CD4-positive, alpha-beta T cell (primary cell): ENCODE data around the gene BRIX1. TPM values are rescaled to one million over a fixed set of nuclear protein-coding genes. Genes with fewer than 3 reads are reported as not detected.
A peak's percentile ranks its signal among the peaks of the same experiment; 100 is the strongest.

Experiments
- ATAC-seq: fragments of 200-7000 bp; cut with Tn5 transposase; one replicate; pipeline ENCODE4 v1.10.0; 2022; ENCODE audit warnings: mild to moderate bottlenecking; ENCODE audit not compliant: poor library complexity
- CTCF ChIA-PET: fragments of 350-600 bp; sonication (Branson Sonifier 250); formaldehyde crosslinking; loops from one replicate; lab custom pipeline; 2021; ENCODE audit warnings: antibody characterized with exemption, inconsistent platforms; lab: Charles Lee
- POLR2A ChIA-PET: fragments of 350-600 bp; sonication (Branson Sonifier 250); formaldehyde crosslinking; loops from one replicate; lab custom pipeline; 2021; ENCODE audit warnings: antibody characterized with exemption, inconsistent platforms; lab: Charles Lee
- DNase-seq, 14 experiments: peaks; one replicate each; pipeline ENCODE4 v3.0.0-alpha.2; 2013 to 2020; ENCODE audit warnings: mixed read lengths in 2 of 14
- H3K27ac ChIP-seq, 2 donors: one replicate each; pipeline versions ENCODE4 v1.5.1 to v1.7.0; 2013; ENCODE audit warnings: low read length in 2 of 2, low read depth in 1 of 2, mild to moderate bottlenecking in 1 of 2
- H3K27me3 ChIP-seq, 2 experiments: 1 replicate in 1 of 2; 2 replicates in 1 of 2; pipeline versions ENCODE4 v1.6.1 to v1.7.0; 2013; ENCODE audit warnings: low read length in 2 of 2, control low read depth in 1 of 2, mild to moderate bottlenecking in 1 of 2, moderate library complexity in 1 of 2; ENCODE audit not compliant: insufficient read depth in 2 of 2, control insufficient read depth in 1 of 2
- H3K36me3 ChIP-seq: one replicate; pipeline ENCODE4 v1.6.1; 2013; ENCODE audit warnings: low read length, control low read depth; ENCODE audit not compliant: insufficient read depth
- H3K4me1 ChIP-seq: one replicate; pipeline ENCODE4 v1.6.1; 2013; ENCODE audit warnings: low read length, control low read depth; ENCODE audit not compliant: insufficient read depth
- H3K4me3 ChIP-seq: one replicate; pipeline ENCODE4 v1.5.1; 2013; ENCODE audit warnings: mild to moderate bottlenecking, low read length, moderate library complexity
- H3K9me3 ChIP-seq, 2 experiments: 1 replicate in 1 of 2; 2 replicates in 1 of 2; pipeline versions ENCODE4 v1.6.1 to v1.7.0; 2013; ENCODE audit warnings: low read length in 2 of 2, mild to moderate bottlenecking in 2 of 2, control low read depth in 1 of 2, moderate library complexity in 1 of 2; ENCODE audit not compliant: control insufficient read depth in 1 of 2, insufficient read depth in 1 of 2
- H3K27ac Mint-ChIP-seq: one replicate; pipeline ENCODE4 v1.8.0; 2020; ENCODE audit warnings: mixed read lengths
- H3K27me3 Mint-ChIP-seq: one replicate; pipeline ENCODE4 v1.8.0; 2021; ENCODE audit warnings: mixed read lengths
- H3K36me3 Mint-ChIP-seq: one replicate; pipeline ENCODE4 v1.8.0; 2021; ENCODE audit warnings: low read depth, mixed read lengths
- H3K4me1 Mint-ChIP-seq: one replicate; pipeline ENCODE4 v1.8.0; 2021; ENCODE audit warnings: low read depth, mixed read lengths
- H3K4me3 Mint-ChIP-seq: one replicate; pipeline ENCODE4 v1.8.0; 2020; ENCODE audit warnings: mild to moderate bottlenecking, mixed read lengths
- H3K9me3 Mint-ChIP-seq: one replicate; pipeline ENCODE4 v1.8.0; 2020; ENCODE audit warnings: mixed read lengths
- intact Hi-C, 2 experiments: fragments of 100-400 bp; cut with DNase I in 1 of 2; cut with micrococcal nuclease in 1 of 2; formaldehyde crosslinking; loops; one replicate each; pipeline versions ENCODE4 v1.15.1 to v1.9.0; 2023 to 2025; cut with DNase I, micrococcal nuclease
- total RNA-seq, 174 experiments: library from RNA in 2 of 174; stranded (reverse) in 2 of 174; gene quantifications; one replicate each; pipeline ENCODE4 v1.2.3 and lab custom pipeline; 2021 to 2026
- TF ChIP-seq, protein P1 (sequence below): fragments of 200-600 bp; IDR thresholded peaks from one replicate; pipeline ENCODE4 v1.8.0; 2022; ENCODE audit warnings: antibody characterized with exemption, mild to moderate bottlenecking

BRIX1 gene
- total RNA-seq, 2 experiments from 2014 or later: 29.7 to 30.2 TPM

DNA sequence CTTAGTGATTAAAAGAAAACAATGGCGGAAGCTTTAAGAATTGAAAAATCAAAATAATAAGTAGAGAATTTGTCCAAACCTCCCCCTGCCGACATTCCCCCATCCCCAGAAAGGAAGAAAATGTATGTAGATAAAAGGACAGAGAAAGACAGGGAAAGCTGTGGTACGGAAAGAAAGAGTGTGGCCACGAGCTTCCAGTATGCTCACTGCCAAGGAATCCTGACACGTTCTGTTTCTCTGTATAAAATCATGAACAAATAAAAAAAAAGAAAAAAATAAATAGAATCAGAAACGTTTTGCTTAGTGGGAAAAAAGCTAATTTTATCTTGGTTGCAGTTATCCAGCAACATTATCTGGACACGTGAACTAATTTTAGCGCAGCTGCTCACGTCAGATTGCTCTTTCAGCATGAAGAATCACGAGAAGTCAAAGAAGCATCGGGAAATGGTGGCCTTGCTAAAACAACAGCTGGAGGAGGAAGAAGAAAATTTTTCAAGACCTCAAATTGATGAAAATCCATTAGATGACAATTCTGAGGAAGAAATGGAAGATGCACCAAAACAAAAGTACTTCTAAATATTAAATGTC, 29.0 kb downstream of the BRIX1 start:
- ATAC-seq (no peak), DNase-seq (no peak)
- Histone ChIP-seq H3K4me3 (no peak overlapping the region), H3K9me3 (no peaks in the 10 kb centered on the region), H3K36me3 (peaks cover 72% of the 10 kb centered on the region), H3K4me1 (no peaks in the 10 kb centered on the region), H3K27me3 (no peaks in the 10 kb centered on the region), H3K27ac (no peak overlapping the region)
- intact Hi-C loops: no loop called here
- ChIA-PET POLR2A (no interaction called here), CTCF (no interaction called here)
- Mint-ChIP-seq H3K27me3 (no peaks in the 10 kb centered on the region), H3K4me1 (no peaks in the 10 kb centered on the region), H3K4me3 (no peak overlapping the region), H3K9me3 (no peaks in the 10 kb centered on the region), H3K36me3 (peaks cover 91% of the 10 kb centered on the region), H3K27ac (no peak overlapping the region)
- TF ChIP-seq, protein P1, sequence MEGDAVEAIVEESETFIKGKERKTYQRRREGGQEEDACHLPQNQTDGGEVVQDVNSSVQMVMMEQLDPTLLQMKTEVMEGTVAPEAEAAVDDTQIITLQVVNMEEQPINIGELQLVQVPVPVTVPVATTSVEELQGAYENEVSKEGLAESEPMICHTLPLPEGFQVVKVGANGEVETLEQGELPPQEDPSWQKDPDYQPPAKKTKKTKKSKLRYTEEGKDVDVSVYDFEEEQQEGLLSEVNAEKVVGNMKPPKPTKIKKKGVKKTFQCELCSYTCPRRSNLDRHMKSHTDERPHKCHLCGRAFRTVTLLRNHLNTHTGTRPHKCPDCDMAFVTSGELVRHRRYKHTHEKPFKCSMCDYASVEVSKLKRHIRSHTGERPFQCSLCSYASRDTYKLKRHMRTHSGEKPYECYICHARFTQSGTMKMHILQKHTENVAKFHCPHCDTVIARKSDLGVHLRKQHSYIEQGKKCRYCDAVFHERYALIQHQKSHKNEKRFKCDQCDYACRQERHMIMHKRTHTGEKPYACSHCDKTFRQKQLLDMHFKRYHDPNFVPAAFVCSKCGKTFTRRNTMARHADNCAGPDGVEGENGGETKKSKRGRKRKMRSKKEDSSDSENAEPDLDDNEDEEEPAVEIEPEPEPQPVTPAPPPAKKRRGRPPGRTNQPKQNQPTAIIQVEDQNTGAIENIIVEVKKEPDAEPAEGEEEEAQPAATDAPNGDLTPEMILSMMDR: no peak

DNA sequence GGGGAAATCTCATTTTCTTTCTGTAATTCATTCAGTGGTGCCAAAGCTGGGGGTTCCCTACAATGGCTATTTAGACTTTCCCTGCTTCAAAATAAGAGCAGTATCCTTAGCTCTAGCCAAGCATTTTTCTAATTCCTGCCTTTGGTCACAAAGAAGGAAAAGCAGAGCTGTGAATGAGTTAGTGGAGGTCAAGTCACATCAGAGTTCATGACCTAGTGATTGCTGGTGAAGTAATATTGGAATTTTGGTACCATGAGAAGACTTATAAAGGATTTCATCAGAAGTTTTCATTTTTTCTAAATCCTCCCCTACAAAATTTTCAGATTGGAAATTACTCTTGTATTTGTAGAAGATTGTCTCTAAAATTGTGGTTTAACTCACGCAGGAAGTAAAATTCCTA, 41.8 kb downstream of the BRIX1 start:
- no peaks in the 10 kb centered on the region for H3K4me1 ChIP-seq
- Mint-ChIP-seq H3K36me3 (peaks cover 39% of the 10 kb centered on the region), H3K4me3 (no peak overlapping the region), H3K27ac (no peak overlapping the region), H3K4me1 (peaks cover 10% of the 10 kb centered on the region), H3K9me3 (no peaks in the 10 kb centered on the region), H3K27me3 (no peaks in the 10 kb centered on the region)
- intact Hi-C loops: loop anchor here in 1 of 2 experiments (5.0 kb wide), 1 partner anchor 970 kb away; no protein-coding TSS in a partner anchor
- ATAC-seq (no peak), DNase-seq (no peak)
- no peak overlapping the region for H3K4me3 ChIP-seq
- TF ChIP-seq, protein P1: no peak
- no peaks in the 10 kb centered on the region for H3K9me3 ChIP-seq
- H3K36me3 ChIP-seq: peaks cover 28% of the 10 kb centered on the region
- ChIA-PET POLR2A (no interaction called here), CTCF (no interaction called here)
- no peaks in the 10 kb centered on the region for H3K27me3 ChIP-seq
- no peak overlapping the region for H3K27ac ChIP-seq

DNA sequence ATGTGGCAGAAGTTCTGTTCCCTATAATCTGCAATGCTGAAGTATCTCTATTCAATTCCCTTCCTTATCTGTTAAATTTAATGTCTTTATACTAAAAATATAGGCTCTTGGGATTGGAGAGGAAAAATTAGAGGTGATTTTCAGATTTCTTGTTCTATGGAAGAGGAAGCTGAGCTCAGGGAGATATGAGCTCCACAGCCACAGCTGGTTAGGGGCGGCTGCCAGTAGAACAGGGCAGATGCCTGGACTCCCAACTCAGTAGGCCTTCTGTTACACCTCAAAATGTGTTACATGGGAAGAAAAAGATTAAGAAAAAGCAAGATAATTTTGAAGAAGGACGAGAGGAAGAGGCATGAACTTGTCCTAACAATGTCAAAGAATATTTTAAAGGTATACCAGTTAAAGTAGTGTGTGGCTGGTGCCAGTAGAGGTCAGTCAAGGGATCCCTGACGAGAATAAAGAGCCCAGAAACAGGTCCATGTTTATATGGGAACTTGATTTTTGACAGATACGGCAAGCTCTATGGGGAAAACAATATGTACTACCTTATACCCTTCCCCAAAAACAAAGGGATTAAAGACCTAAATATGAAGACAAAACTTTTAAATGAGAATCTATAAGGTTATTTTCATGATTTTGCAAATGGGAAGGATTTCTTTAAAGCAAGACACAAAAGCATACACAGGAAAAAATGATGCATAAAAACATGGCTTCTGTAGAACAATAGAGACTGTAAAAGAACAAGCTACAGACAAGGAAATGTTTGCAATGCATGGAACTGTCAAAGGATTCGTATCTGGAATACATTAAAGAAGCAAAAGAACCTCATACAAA, 42.6 kb downstream of the BRIX1 start:
- Histone ChIP-seq H3K9me3 (no peaks in the 10 kb centered on the region), H3K27me3 (no peaks in the 10 kb centered on the region), H3K4me1 (no peaks in the 10 kb centered on the region), H3K36me3 (peaks cover 22% of the 10 kb centered on the region), H3K27ac (no peak overlapping the region), H3K4me3 (no peak overlapping the region)
- Mint-ChIP-seq H3K9me3 (no peaks in the 10 kb centered on the region), H3K4me3 (no peak overlapping the region), H3K27ac (peak overlapping the region; percentile 15), H3K4me1 (peaks cover 10% of the 10 kb centered on the region), H3K27me3 (no peaks in the 10 kb centered on the region), H3K36me3 (peaks cover 31% of the 10 kb centered on the region)
- intact Hi-C loops: loop anchor here in 1 of 2 experiments (5.0 kb wide), 1 partner anchor 969 kb away; no protein-coding TSS in a partner anchor
- peak in 3 of 14 experiments; percentile 2 to 21 (median 20) for DNase-seq
- ChIA-PET CTCF (interaction anchor here (0.8 kb wide), 1 partner anchor 8 kb away, joined by 3 read pairs; no protein-coding TSS in a partner anchor), POLR2A (interaction anchor here (0.6 kb wide), 1 partner anchor 28 kb away, joined by 3 read pairs; no protein-coding TSS in a partner anchor)
- peak; percentile 51 for ATAC-seq
- TF ChIP-seq, protein P1: peak; percentile 44
